Measurements from ENCODE around the gene AKT3. TPM values are rescaled to one million over a fixed set of nuclear protein-coding genes. Genes with fewer than 3 reads are reported as not detected.
A peak's percentile ranks its signal among the peaks of the same experiment; 100 is the strongest.

AKT3 gene
- total RNA-seq, 1 experiment from 2014 or later: 31.9 TPM

- TF ChIP-seq, protein P1, sequence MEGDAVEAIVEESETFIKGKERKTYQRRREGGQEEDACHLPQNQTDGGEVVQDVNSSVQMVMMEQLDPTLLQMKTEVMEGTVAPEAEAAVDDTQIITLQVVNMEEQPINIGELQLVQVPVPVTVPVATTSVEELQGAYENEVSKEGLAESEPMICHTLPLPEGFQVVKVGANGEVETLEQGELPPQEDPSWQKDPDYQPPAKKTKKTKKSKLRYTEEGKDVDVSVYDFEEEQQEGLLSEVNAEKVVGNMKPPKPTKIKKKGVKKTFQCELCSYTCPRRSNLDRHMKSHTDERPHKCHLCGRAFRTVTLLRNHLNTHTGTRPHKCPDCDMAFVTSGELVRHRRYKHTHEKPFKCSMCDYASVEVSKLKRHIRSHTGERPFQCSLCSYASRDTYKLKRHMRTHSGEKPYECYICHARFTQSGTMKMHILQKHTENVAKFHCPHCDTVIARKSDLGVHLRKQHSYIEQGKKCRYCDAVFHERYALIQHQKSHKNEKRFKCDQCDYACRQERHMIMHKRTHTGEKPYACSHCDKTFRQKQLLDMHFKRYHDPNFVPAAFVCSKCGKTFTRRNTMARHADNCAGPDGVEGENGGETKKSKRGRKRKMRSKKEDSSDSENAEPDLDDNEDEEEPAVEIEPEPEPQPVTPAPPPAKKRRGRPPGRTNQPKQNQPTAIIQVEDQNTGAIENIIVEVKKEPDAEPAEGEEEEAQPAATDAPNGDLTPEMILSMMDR (IDR thresholded peaks at IDR 0.05; ENCODE audit: unreplicated experiment): no peak
- BruUV-seq (replicated peaks): no TSS peak
Observed at GRCh38 chr1:243490748-243491686, 359.0 kb downstream of the AKT3 start.

DNA sequence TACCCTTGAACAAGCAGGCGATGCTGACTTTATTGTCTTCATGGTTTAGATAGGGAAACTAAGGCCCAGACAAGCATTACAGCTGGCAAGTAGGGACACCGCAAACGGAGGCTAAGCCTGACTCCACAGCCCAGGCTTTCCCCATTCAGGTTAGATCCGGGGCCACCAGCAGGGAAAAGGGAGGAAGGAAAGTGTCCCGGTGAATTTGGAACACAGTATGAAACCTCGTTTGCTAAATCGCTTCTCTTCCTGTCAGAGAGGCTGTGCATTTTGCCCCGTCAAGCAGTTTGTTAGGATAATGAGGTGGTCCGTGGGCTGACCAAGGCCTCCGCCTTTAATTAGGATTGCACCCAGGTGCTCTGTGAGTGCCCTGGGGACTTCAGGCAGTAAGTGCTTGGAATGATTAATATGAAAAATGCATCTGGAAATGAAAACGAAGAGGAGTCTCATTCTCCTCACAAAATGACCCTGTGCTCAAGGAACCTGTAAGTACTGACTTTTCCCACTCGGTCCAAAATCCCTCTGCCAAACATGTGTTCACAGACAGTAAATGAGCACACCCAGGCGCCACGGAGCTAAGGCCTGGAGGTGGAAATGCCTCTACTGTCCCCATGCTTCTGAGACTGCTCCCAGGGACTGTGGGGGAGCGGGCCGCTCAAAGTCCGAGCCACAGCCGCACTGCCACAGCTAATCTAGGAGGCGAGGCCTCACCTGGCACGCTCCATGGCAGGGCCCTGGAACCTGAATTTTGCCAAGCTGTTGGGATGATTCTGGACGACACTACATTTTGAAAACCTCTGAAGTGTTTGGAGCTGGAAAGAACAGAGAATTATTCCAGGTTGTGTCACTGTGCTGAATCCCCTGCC is 360.1 kb downstream of the AKT3 start:
- DNase-seq (ENCODE audit: unreplicated experiment): no peak
- H3K27ac Mint-ChIP-seq (ENCODE audit: low read depth, unreplicated experiment): peak overlapping the region; percentile 29
- no peaks in the 10 kb centered on the region for H3K27me3 Mint-ChIP-seq (ENCODE audit: insufficient read depth, unreplicated experiment)
- no peaks in the 10 kb centered on the region for H3K9me3 Mint-ChIP-seq (ENCODE audit: unreplicated experiment)
- intact Hi-C loops (cut with micrococcal nuclease): no loop called here
- no TSS peak for BruUV-seq (replicated peaks)
- TF ChIP-seq, protein P1 (IDR thresholded peaks at IDR 0.05; ENCODE audit: unreplicated experiment): no peak
- H3K4me3 Mint-ChIP-seq (ENCODE audit: unreplicated experiment): no peak overlapping the region
- no peaks in the 10 kb centered on the region for H3K4me1 Mint-ChIP-seq (ENCODE audit: insufficient read depth, unreplicated experiment)
- POLR2A ChIA-PET: interaction anchor here (0.6 kb wide), 1 partner anchor 87 kb away, joined by 3 read pairs; no protein-coding TSS in a partner anchor
- CTCF ChIA-PET: no interaction called here
- H3K36me3 Mint-ChIP-seq (ENCODE audit: insufficient read depth, unreplicated experiment): peaks cover 29% of the 10 kb centered on the region

More at GRCh38 chr1:243490748-243491686, 359.0 kb downstream of the AKT3 start:
- Mint-ChIP-seq H3K9me3 (ENCODE audit: unreplicated experiment) (no peaks in the 10 kb centered on the region), H3K27ac (ENCODE audit: low read depth, unreplicated experiment) (peak overlapping the region; percentile 42), H3K4me1 (ENCODE audit: insufficient read depth, unreplicated experiment) (no peaks in the 10 kb centered on the region), H3K27me3 (ENCODE audit: insufficient read depth, unreplicated experiment) (no peaks in the 10 kb centered on the region), H3K36me3 (ENCODE audit: insufficient read depth, unreplicated experiment) (peaks cover 35% of the 10 kb centered on the region), H3K4me3 (ENCODE audit: unreplicated experiment) (no peak overlapping the region)
- CTCF ChIA-PET: interaction anchor here (0.6 to 2.8 kb wide), 5 partner anchors 9 to 21 kb away, joined by 3 to 14 read pairs (median 3); no protein-coding TSS in a partner anchor
- no peak for DNase-seq (ENCODE audit: unreplicated experiment)
- intact Hi-C loops (cut with micrococcal nuclease): no loop called here
- POLR2A ChIA-PET: interaction anchor here (0.6 kb wide), 2 partner anchors 191 to 336 kb away, joined by 3 read pairs; no protein-coding TSS in a partner anchor

GRCh38 chr1:243489158-243489527 is 360.9 kb downstream of the AKT3 start:
- Mint-ChIP-seq H3K36me3 (ENCODE audit: insufficient read depth, unreplicated experiment) (peaks cover 24% of the 10 kb centered on the region), H3K27ac (ENCODE audit: low read depth, unreplicated experiment) (peak overlapping the region; percentile 29), H3K4me3 (ENCODE audit: unreplicated experiment) (no peak overlapping the region), H3K4me1 (ENCODE audit: insufficient read depth, unreplicated experiment) (no peaks in the 10 kb centered on the region), H3K27me3 (ENCODE audit: insufficient read depth, unreplicated experiment) (no peaks in the 10 kb centered on the region), H3K9me3 (ENCODE audit: unreplicated experiment) (no peaks in the 10 kb centered on the region)
- BruUV-seq (replicated peaks): no TSS peak
- POLR2A ChIA-PET: interaction anchor here (0.8 kb wide), 1 partner anchor 50 kb away, joined by 3 read pairs; no protein-coding TSS in a partner anchor
- TF ChIP-seq, protein P1 (IDR thresholded peaks at IDR 0.05; ENCODE audit: unreplicated experiment): no peak
- CTCF ChIA-PET: no interaction called here
- DNase-seq (ENCODE audit: unreplicated experiment): no peak
- intact Hi-C loops (cut with micrococcal nuclease): no loop called here

All from MCF 10A (cell line).